IPS-20b (cell line): ENCODE data around the gene DCTN4.

Experiments
- H3K27ac ChIP-seq: one replicate; pipeline ENCODE4 v1.5.1; 2013; ENCODE audit warnings: low read length
- H3K27me3 ChIP-seq: 2 replicates; pipeline ENCODE4 v1.6.1; 2013; ENCODE audit warnings: mild to moderate bottlenecking, low read length, inconsistent platforms; ENCODE audit not compliant: insufficient read depth
- H3K36me3 ChIP-seq: 2 replicates; pipeline ENCODE4 v1.6.1; 2013; ENCODE audit warnings: low read depth, mild to moderate bottlenecking, inconsistent platforms, low read length, moderate library complexity; ENCODE audit not compliant: insufficient read depth
- H3K4me1 ChIP-seq: 2 replicates; pipeline ENCODE4 v1.6.1; 2013; ENCODE audit warnings: mild to moderate bottlenecking, control low read depth, inconsistent platforms, low read length, moderate library complexity; ENCODE audit not compliant: insufficient read depth
- H3K4me3 ChIP-seq: 2 replicates; pipeline ENCODE4 v1.5.1; 2013; ENCODE audit warnings: mild to moderate bottlenecking, low read length, inconsistent platforms
- H3K9ac ChIP-seq: 2 replicates; pipeline ENCODE4 v1.6.1; 2013; ENCODE audit warnings: low read depth, mild to moderate bottlenecking, inconsistent platforms, low read length, moderate library complexity
- H3K9me3 ChIP-seq: 2 replicates; pipeline ENCODE4 v1.6.1; 2013; ENCODE audit warnings: mild to moderate bottlenecking, low read depth, low read length, inconsistent platforms; ENCODE audit not compliant: insufficient read depth

DCTN4 gene

GRCh38 chr5:150729859-150730258 lies 29.0 kb downstream of the DCTN4 start:
- Histone ChIP-seq H3K4me1 (no peaks in the 10 kb centered on the region), H3K36me3 (peaks cover 69% of the 10 kb centered on the region), H3K4me3 (no peak overlapping the region), H3K9ac (no peak overlapping the region), H3K27me3 (no peaks in the 10 kb centered on the region), H3K9me3 (no peaks in the 10 kb centered on the region), H3K27ac (no peak overlapping the region)

- Histone ChIP-seq H3K36me3 (peaks cover 81% of the 10 kb centered on the region), H3K4me3 (no peak overlapping the region), H3K9me3 (no peaks in the 10 kb centered on the region), H3K4me1 (no peaks in the 10 kb centered on the region), H3K27ac (no peak overlapping the region), H3K9ac (no peak overlapping the region), H3K27me3 (no peaks in the 10 kb centered on the region)
Measured at GRCh38 chr5:150723845-150724244, 35.0 kb downstream of the DCTN4 start.

- no peak overlapping the region for H3K27ac ChIP-seq
- H3K9ac ChIP-seq: no peak overlapping the region
- H3K4me1 ChIP-seq: no peaks in the 10 kb centered on the region
- H3K4me3 ChIP-seq: no peak overlapping the region
- H3K27me3 ChIP-seq: no peaks in the 10 kb centered on the region
- peaks cover 60% of the 10 kb centered on the region for H3K36me3 ChIP-seq
- no peaks in the 10 kb centered on the region for H3K9me3 ChIP-seq
Measured at GRCh38 chr5:150710165-150710564, 48.7 kb downstream of the DCTN4 start.

DNA sequence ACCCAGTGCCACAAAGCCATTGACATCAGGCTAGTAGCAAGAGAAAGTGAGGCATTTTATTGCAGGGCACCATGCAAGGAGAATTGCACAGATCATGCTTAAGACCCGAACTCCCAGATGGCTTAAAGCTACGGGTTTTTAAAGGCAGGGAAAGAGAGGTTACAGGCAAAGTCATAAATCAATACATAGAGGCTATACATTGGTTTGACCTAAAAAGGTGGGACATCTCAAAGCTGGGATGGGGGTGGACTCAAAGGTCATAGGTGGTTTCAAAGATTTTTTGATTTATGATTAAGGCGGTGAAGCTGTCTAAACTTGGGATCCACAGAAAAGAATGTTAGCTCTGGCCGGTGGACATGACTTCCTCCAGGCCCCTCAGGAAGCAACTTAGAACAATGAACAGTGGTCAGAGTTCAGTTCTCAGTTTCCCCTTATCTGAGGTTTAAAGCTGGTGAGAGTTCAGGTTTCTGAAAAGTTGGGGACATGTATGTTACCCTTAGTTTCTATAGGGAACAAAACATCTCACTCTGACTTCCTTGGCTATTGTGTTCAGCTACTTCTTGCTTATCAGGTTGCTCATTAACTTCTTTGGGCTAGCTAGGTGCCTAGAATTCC lies 51.9 kb downstream of the DCTN4 start:
- no peak overlapping the region for H3K4me3 ChIP-seq
- H3K9ac ChIP-seq: no peak overlapping the region
- H3K4me1 ChIP-seq: no peaks in the 10 kb centered on the region
- H3K27ac ChIP-seq: no peak overlapping the region
- H3K36me3 ChIP-seq: peaks cover 30% of the 10 kb centered on the region
- H3K27me3 ChIP-seq: peaks cover 9% of the 10 kb centered on the region
- no peaks in the 10 kb centered on the region for H3K9me3 ChIP-seq

- Histone ChIP-seq H3K9me3 (no peaks in the 10 kb centered on the region), H3K27me3 (peaks cover 9% of the 10 kb centered on the region), H3K27ac (no peak overlapping the region), H3K4me1 (peaks cover 9% of the 10 kb centered on the region), H3K4me3 (no peak overlapping the region), H3K36me3 (peaks cover 9% of the 10 kb centered on the region), H3K9ac (no peak overlapping the region)
Measured at GRCh38 chr5:150703762-150704161, 55.1 kb downstream of the DCTN4 start.

GRCh38 chr5:150700594-150701377 lies 58.0 kb downstream of the DCTN4 start, which contains the start of gene RBM22:
Gene RBM22, minus strand, starts transcription at chr5:150701062. Its CDS starts 77 bp downstream, at chr5:150700985.
- H3K27ac ChIP-seq: peak within 1 kb of the TSS; percentile 82
- peaks cover 9% of the 10 kb centered on the region for H3K27me3 ChIP-seq
- peaks cover 9% of the 10 kb centered on the region for H3K4me1 ChIP-seq
- H3K9me3 ChIP-seq: no peaks in the 10 kb centered on the region
- H3K4me3 ChIP-seq: peak within 1 kb of the TSS; percentile 99
- H3K36me3 ChIP-seq: peaks cover 39% of the 10 kb centered on the region
- H3K9ac ChIP-seq: peak within 1 kb of the TSS; percentile 98

- Histone ChIP-seq H3K9me3 (no peaks in the 10 kb centered on the region), H3K27ac (no peak overlapping the region), H3K4me1 (peaks cover 9% of the 10 kb centered on the region), H3K36me3 (peaks cover 45% of the 10 kb centered on the region), H3K4me3 (peak overlapping the region; percentile 99), H3K27me3 (peaks cover 9% of the 10 kb centered on the region), H3K9ac (peak overlapping the region; percentile 98; the same call in 1 of the 2 replicates)
Measured at GRCh38 chr5:150700246-150700593, 58.6 kb downstream of the DCTN4 start.

- H3K27ac ChIP-seq: no peak overlapping the region
- peaks cover 3% of the 10 kb centered on the region for H3K4me1 ChIP-seq
- no peak overlapping the region for H3K9ac ChIP-seq
- H3K36me3 ChIP-seq: peaks cover 94% of the 10 kb centered on the region
- no peak overlapping the region for H3K4me3 ChIP-seq
- no peaks in the 10 kb centered on the region for H3K27me3 ChIP-seq
- no peaks in the 10 kb centered on the region for H3K9me3 ChIP-seq
Measured at GRCh38 chr5:150694612-150695011, 64.2 kb downstream of the DCTN4 start.

DNA sequence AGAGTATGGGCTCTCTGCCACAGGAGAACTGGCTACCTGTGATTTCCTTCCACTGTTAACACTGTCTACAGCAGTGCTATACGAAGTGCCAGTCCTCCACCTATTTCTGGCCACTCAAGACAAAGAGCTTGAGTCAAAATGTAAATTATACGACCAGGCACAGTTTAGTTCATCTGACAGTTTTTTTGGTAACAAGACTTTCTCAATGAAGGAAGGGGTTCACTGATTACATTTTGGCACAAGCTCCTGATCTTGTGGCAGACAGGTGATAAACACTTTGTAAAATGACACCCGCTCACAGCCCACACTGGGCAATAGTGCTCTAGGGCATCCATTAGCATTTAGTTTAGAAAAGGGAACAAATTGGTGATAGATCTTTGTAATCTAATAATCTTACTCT lies 66.5 kb downstream of the DCTN4 start:
- H3K4me3 ChIP-seq: no peak overlapping the region
- peaks cover 71% of the 10 kb centered on the region for H3K36me3 ChIP-seq

DNA sequence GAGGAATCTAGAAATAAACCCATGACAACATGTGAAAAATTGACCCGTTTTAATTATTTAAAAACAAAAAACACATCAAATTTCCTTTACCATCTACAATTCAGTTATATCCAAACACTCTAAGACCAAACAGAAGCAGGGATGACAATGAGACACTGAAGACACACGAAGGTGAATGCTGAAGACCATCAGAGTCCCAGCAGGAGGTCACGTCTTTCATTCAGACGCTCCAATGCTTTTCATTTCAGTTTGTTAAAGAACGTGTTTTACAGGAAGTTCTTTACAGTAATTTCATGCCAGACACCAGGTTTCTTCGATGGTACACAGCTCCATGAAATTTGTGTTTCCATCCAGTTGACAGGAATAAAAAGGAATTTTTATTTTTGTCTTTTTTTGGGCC lies 68.1 kb downstream of the DCTN4 start:
- H3K27ac ChIP-seq: no peak overlapping the region

More for the DNA sequence above, 66.5 kb downstream of the DCTN4 start:
- H3K9me3 ChIP-seq: no peaks in the 10 kb centered on the region
- no peaks in the 10 kb centered on the region for H3K27me3 ChIP-seq
- H3K27ac ChIP-seq: no peak overlapping the region
- no peak overlapping the region for H3K9ac ChIP-seq
- no peaks in the 10 kb centered on the region for H3K4me1 ChIP-seq

DNA sequence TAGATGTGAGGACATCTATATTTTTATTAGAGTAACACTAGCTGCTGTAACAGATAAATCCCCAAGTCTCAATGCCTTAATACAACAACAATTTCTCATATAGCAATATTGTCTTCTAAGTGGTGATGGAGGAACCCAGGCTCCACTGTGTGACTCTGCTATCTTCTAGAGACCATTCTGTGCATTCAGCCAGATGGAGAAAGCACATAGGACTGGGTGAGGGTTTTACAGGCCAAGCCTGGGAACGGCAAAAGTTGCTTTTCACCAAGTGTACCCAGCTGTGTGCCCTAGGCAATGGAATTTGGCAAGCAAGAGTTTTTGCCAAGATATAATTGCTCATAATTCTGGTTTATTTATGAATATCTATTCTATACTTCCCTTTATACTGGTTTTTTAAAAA lies 69.7 kb downstream of the DCTN4 start:
- Histone ChIP-seq H3K9ac (no peak overlapping the region), H3K27me3 (no peaks in the 10 kb centered on the region), H3K9me3 (no peaks in the 10 kb centered on the region), H3K27ac (no peak overlapping the region), H3K4me1 (no peaks in the 10 kb centered on the region), H3K36me3 (peaks cover 40% of the 10 kb centered on the region), H3K4me3 (no peak overlapping the region)

More for the DNA sequence above, 68.1 kb downstream of the DCTN4 start:
- H3K36me3 ChIP-seq: peaks cover 56% of the 10 kb centered on the region
- no peaks in the 10 kb centered on the region for H3K27me3 ChIP-seq
- H3K4me1 ChIP-seq: no peaks in the 10 kb centered on the region
- no peaks in the 10 kb centered on the region for H3K9me3 ChIP-seq
- H3K9ac ChIP-seq: no peak overlapping the region
- no peak overlapping the region for H3K4me3 ChIP-seq

- Histone ChIP-seq H3K27ac (no peak overlapping the region), H3K4me3 (no peak overlapping the region), H3K9me3 (no peaks in the 10 kb centered on the region), H3K36me3 (peaks cover 4% of the 10 kb centered on the region; the same call in 1 of the 2 replicates), H3K9ac (no peak overlapping the region), H3K4me1 (peaks cover 9% of the 10 kb centered on the region; the same call in 1 of the 2 replicates), H3K27me3 (no peaks in the 10 kb centered on the region; the same call in 1 of the 2 replicates)
Measured at GRCh38 chr5:150676578-150676977, 82.2 kb downstream of the DCTN4 start.
